A549 (cell line): Measurements from ENCODE around the gene CXCL12. TPM values are rescaled to one million over a fixed set of nuclear protein-coding genes. Genes with fewer than 3 reads are reported as not detected.

Source experiments
- ATAC-seq, 2 experiments: fragments of 200-7000 bp in 1 of 2; fragments of >200 bp in 1 of 2; cut with Nextera tagmentation in 1 of 2; cut with Tn5 transposase in 1 of 2; 3 replicates each; pipeline versions ENCODE4 v1.8.0 to v1.9.1; 2018 to 2020; ENCODE audit warnings: mild to moderate bottlenecking in 1 of 2, moderate library complexity in 1 of 2
- CTCF ChIA-PET: fragments of 300-600 bp; sonication (Branson Sonifier 250); formaldehyde crosslinking; extraction: SDS; loops from one replicate; lab custom pipeline; 2021; ENCODE audit warnings: antibody characterized with exemption, inconsistent platforms; lab: Yijun Ruan, JAX
- POLR2A ChIA-PET: fragments of 350-600 bp; formaldehyde crosslinking; extraction: SDS; loops from one replicate; lab custom pipeline; 2021; ENCODE audit warnings: antibody characterized with exemption, inconsistent platforms; lab: Yijun Ruan, JAX
- DNase-seq, 2 experiments: peaks; one replicate each; pipeline versions ENCODE4 v3.0.0 to v3.0.0-alpha.2; 2011 to 2016; ENCODE audit warnings: low read depth in 1 of 2, low spot score in 1 of 2
- FAIRE-seq: peaks from 2 replicates; lab custom pipeline; 2011; peaks lifted over from hg19 to GRCh38; lab: Jason Lieb, UNC
- H3K27ac ChIP-seq, 2 experiments: fragments of >200 bp; sonication (Bioruptor Twin); formaldehyde crosslinking; 3 replicates each; pipeline ENCODE4 v1.5.1; 2016 to 2017
- H3K4me1 ChIP-seq: fragments of >200 bp; sonication (Bioruptor Twin); formaldehyde crosslinking; 3 replicates; pipeline ENCODE4 v1.6.1; 2016
- H3K4me2 ChIP-seq: fragments of >200 bp; sonication (Bioruptor Twin); formaldehyde crosslinking; 3 replicates; pipeline ENCODE4 v1.6.1; 2016
- H3K4me3 ChIP-seq: fragments of >200 bp; sonication (Bioruptor Twin); formaldehyde crosslinking; 3 replicates; pipeline ENCODE4 v1.5.1; 2016
- H3K9me3 ChIP-seq: fragments of >200 bp; sonication (Bioruptor Twin); formaldehyde crosslinking; 3 replicates; pipeline ENCODE4 v1.6.1; 2016
- CBX8 ChIP-seq: fragments of 200-600 bp; sonication (generic); IDR thresholded peaks from 2 replicates; pipeline ENCODE4 v1.6.1; 2016
- CHD4 ChIP-seq: fragments of 200-600 bp; sonication (generic); IDR thresholded peaks from 2 replicates; pipeline ENCODE4 v1.6.1; 2016; ENCODE audit warnings: antibody characterized with exemption, mild to moderate bottlenecking, borderline replicate concordance
- CTCF ChIP-seq: fragments of >200 bp; sonication (Bioruptor Twin); formaldehyde crosslinking; IDR thresholded peaks from 3 replicates; pipeline ENCODE4 v1.5.1; 2016
- E2F6 ChIP-seq: IDR thresholded peaks from 2 replicates; pipeline ENCODE4 v1.6.1; 2012; ENCODE audit warnings: low read depth, borderline replicate concordance
- ELK1 ChIP-seq: fragments of 150-350 bp; IDR thresholded peaks from 2 replicates; pipeline ENCODE4 v1.6.1; 2014; ENCODE audit warnings: low read depth, mild to moderate bottlenecking, low read length
- FOSB ChIP-seq: fragments of 250-450 bp; sonication (Bioruptor Pico); IDR thresholded peaks from 2 replicates; pipeline ENCODE4 v1.5.0; 2020; ENCODE audit warnings: mild to moderate bottlenecking, moderate library complexity
- FOSL2 ChIP-seq, 2 experiments: fragments of 450-650 bp in 1 of 2; fragments of >200 bp in 1 of 2; sonication (Bioruptor Twin) in 1 of 2; formaldehyde crosslinking; IDR thresholded peaks; 2 replicates each; pipeline versions ENCODE4 v1.5.0 to v1.6.1; 2016 to 2020; ENCODE audit warnings: mild to moderate bottlenecking in 1 of 2, moderate library complexity in 1 of 2
- HMGXB4 ChIP-seq: fragments of 250-450 bp; sonication (Bioruptor Pico); IDR thresholded peaks from 2 replicates; pipeline ENCODE4 v1.5.0; 2021; ENCODE audit warnings: mild to moderate bottlenecking, moderate library complexity, borderline replicate concordance
- HOXB13 ChIP-seq: fragments of 250-450 bp; sonication (Bioruptor Pico); IDR thresholded peaks from 2 replicates; pipeline ENCODE4 v1.5.0; 2020; ENCODE audit warnings: low read depth, mild to moderate bottlenecking, moderate library complexity
- HOXB5 ChIP-seq: fragments of 250-450 bp; sonication (Bioruptor Pico); IDR thresholded peaks from 2 replicates; pipeline ENCODE4 v1.5.0; 2020; ENCODE audit warnings: mild to moderate bottlenecking, moderate library complexity
- MAX ChIP-seq: IDR thresholded peaks from 2 replicates; pipeline ENCODE4 v1.6.1; 2012
- MYC ChIP-seq: IDR thresholded peaks from 2 replicates; pipeline ENCODE4 v1.6.1; 2012; ENCODE audit warnings: mild to moderate bottlenecking, inconsistent platforms, low read length, improper control_type of control experiment, borderline replicate concordance
- POLR2AphosphoS2 ChIP-seq: conservative IDR thresholded peaks from 2 replicates; pipeline ENCODE4 v1.6.1; 2012; ENCODE audit warnings: low read length, improper control_type of control experiment, inconsistent platforms
- RARB ChIP-seq: fragments of 250-450 bp; sonication (Bioruptor Pico); IDR thresholded peaks from 2 replicates; pipeline ENCODE4 v1.8.0; 2021; ENCODE audit warnings: mild to moderate bottlenecking, moderate library complexity
- REST ChIP-seq: fragments of 200-600 bp; sonication (generic); IDR thresholded peaks from 2 replicates; pipeline ENCODE4 v1.6.1; 2016; ENCODE audit warnings: antibody characterized with exemption, mild to moderate bottlenecking, moderate library complexity
- SMC3 ChIP-seq: fragments of >200 bp; sonication (Bioruptor Twin); formaldehyde crosslinking; IDR thresholded peaks from 3 replicates; pipeline ENCODE4 v1.6.1; 2018; ENCODE audit warnings: inconsistent platforms
- TFCP2L1 ChIP-seq: fragments of 250-450 bp; sonication (Bioruptor Pico); IDR thresholded peaks from 2 replicates; pipeline ENCODE4 v1.5.0; 2021; ENCODE audit warnings: mild to moderate bottlenecking
- WGBS: methylation state at CpG from one replicate; pipeline ENCODE4 v1.1.6; 2017; ENCODE audit errors: missing lambda C conversion rate; 5-methylcytosine and 5-hydroxymethylcytosine counted together
- polyA plus RNA-seq, 4 experiments: library from polyadenylated mRNA; depleted of rRNA in 3 of 4; stranded (reverse); fragments of >200 nt; fragmentation: RNase III in 1 of 4; extraction: RNeasy Plus Mini Kit Qiagen cat#74134 plus additional on column Dnase treatment in 1 of 4; gene quantifications; 2 replicates in 3 of 4; 3 replicates in 1 of 4; pipeline ENCODE4 v1.2.3, GENCODE V29; 2011 to 2017

The CXCL12 gene
- polyA plus RNA-seq, 2 of the 4 experiments (the other 2 are of a cell fraction) = 0.13 to 0.17 TPM

- 3% methylated on average over 5 of the region's 5 CpGs for WGBS
- H3K27ac ChIP-seq = no peak overlapping the region
- TF ChIP-seq CTCF (no peak), HOXB5 (no peak), CBX8 (no peak), E2F6 (no peak), TFCP2L1 (CRISPR knock-in tag) (no peak), MYC (no peak), FOSB (CRISPR knock-in tag) (no peak), FOSL2 (IDR thresholded peaks at IDR 0.05) (no peak), FOSL2 (CRISPR knock-in tag; IDR thresholded peaks at IDR 0.05) (no peak), RARB (CRISPR knock-in tag) (no peak), HOXB13 (CRISPR knock-in tag) (no peak), CHD4 (no peak), ELK1 (no peak)
- TF ChIP-seq, all 56 proteins: peak for 0
- DNase-seq = no peak
- ChIA-PET CTCF (interaction anchor here (0.6 kb wide), 1 partner anchor 68 kb away, joined by 3 read pairs; no protein-coding TSS in a partner anchor), POLR2A (no interaction called here)
- ATAC-seq = no peak
- no peak overlapping the region for H3K4me2 ChIP-seq
- no peaks in the 10 kb centered on the region for H3K4me1 ChIP-seq
- H3K9me3 ChIP-seq = no peaks in the 10 kb centered on the region
- no peak for FAIRE-seq
- H3K4me3 ChIP-seq = no peak overlapping the region
Measured at GRCh38 chr10:44424298-44424697, 39.4 kb upstream of the CXCL12 start.

- TF ChIP-seq MAX = no peak
- TF ChIP-seq SMC3 = no peak
- TF ChIP-seq POLR2AphosphoS2 = no peak
- no peak for TF ChIP-seq HMGXB4 (CRISPR knock-in tag)
- no peak for TF ChIP-seq REST
- TF ChIP-seq ELK1 = no peak
- no peak for FAIRE-seq
Measured at GRCh38 chr10:44422570-44423101, 37.7 kb upstream of the CXCL12 start.

More at GRCh38 chr10:44422570-44423101, 37.7 kb upstream of the CXCL12 start:
- ATAC-seq = no peak
- DNase-seq = no peak
- H3K27ac ChIP-seq = no peak overlapping the region
- WGBS = 2% methylated on average over 8 of the region's 8 CpGs
- ChIA-PET POLR2A (no interaction called here), CTCF (no interaction called here)
- no peaks in the 10 kb centered on the region for H3K9me3 ChIP-seq
- H3K4me2 ChIP-seq = no peak overlapping the region
- no peak overlapping the region for H3K4me3 ChIP-seq
- no peaks in the 10 kb centered on the region for H3K4me1 ChIP-seq
